ENCODE results near the gene SLC20A1.

DNA sequence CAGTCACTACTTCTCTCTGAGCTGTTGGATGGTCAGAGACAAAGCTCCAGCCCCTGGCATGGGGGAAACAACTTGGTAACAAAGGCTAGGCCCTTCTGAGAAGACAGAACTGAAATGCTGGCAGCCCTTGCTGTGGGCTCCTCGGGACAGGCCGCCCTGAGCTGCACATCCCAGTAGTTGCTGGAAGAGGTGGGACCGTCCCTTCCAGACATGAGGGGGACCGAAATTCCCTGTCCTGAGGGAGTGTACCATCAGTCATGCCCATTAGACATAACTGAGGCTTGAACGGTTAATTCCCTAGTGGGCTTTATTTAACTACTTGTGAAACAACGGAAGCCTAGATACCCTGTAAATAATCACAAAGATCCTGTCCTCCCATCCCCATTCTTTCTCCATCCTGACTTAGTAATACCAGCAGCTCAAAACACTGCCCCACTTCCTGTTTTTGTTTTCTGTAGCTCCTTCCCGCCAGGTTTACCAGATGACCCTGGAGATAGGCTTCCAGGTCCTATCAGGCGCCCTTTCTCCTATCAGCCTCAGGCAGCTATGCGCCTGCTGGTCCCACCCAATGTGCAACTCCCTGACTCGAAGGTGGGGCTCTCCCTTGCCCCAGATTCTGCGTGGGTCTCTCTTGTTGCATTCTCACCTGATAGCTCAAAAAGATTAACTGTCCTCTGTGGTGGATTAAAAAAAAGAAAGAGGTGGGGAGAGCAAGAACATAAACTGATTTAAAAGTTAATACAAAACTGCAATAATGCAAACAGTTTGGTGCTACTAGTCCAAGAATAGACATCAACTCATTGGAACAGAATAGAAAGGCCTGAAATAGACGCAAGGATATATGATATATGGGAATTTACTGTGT is 38.0 kb downstream of the SLC20A1 start:
- TF ChIP-seq, protein P1, sequence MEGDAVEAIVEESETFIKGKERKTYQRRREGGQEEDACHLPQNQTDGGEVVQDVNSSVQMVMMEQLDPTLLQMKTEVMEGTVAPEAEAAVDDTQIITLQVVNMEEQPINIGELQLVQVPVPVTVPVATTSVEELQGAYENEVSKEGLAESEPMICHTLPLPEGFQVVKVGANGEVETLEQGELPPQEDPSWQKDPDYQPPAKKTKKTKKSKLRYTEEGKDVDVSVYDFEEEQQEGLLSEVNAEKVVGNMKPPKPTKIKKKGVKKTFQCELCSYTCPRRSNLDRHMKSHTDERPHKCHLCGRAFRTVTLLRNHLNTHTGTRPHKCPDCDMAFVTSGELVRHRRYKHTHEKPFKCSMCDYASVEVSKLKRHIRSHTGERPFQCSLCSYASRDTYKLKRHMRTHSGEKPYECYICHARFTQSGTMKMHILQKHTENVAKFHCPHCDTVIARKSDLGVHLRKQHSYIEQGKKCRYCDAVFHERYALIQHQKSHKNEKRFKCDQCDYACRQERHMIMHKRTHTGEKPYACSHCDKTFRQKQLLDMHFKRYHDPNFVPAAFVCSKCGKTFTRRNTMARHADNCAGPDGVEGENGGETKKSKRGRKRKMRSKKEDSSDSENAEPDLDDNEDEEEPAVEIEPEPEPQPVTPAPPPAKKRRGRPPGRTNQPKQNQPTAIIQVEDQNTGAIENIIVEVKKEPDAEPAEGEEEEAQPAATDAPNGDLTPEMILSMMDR (conservative IDR thresholded peaks at IDR 0.05), result no peak
- TF ChIP-seq EZH2 (IDR thresholded peaks at IDR 0.05; ENCODE audit: low read depth), result no peak
